SHP77 (cell line): ENCODE measurements around the gene PLCD4.
A peak's percentile ranks its signal among the peaks of the same experiment; 100 is the strongest.

ENCODE experiments used
- DNase-seq, 2 experiments: peaks; one replicate each; lab custom pipeline; 2025; lab: John Stamatoyannopoulos, UW

Gene PLCD4

GRCh38 chr2:218607436-218608115 is at the start of gene PLCD4:
Gene PLCD4, plus strand, starts transcription at chr2:218607899. Its CDS starts 7,841 bp downstream, at chr2:218615740.
- no peak for DNase-seq

DNA sequence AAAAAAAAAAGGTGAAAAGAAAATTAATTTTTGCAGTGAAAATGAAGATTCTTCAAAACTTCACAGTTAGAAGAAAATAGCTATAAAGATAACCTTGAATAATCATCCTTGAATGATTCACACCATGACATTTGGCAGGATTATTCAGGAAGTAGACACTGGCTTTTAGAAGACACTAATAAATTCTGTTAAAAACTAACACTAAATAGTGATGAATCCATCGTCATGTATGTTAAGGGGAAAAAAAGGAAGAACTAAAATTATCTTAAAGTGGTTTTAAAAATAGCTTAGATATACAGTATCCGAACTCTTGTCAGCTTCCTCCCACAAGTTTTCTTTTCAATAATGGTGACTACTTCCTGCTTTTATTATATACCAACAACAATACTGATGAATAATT is 49.8 kb upstream of the PLCD4 start:
- DNase-seq = no peak

- DNase-seq = no peak
Observed at GRCh38 chr2:218558986-218559385, 48.7 kb upstream of the PLCD4 start.

DNA sequence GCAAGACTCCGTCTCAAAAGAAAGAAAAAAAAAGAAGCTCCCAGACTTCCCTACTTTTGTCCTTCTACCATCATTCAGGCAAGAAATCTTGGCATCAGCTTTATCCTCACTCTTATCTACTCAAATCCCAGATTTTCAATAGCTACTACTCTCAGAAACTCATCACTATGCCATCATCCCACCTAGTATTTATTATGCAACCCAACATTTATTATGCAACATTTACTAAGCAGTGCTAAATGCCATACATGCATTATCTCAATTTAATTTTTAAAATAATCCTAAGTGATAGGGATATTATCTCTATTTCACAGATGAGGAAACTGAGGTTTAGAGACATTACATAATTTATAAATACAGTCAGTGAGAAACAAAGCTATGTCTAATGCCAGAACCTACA is 43.6 kb upstream of the PLCD4 start:
- DNase-seq = no peak

DNA sequence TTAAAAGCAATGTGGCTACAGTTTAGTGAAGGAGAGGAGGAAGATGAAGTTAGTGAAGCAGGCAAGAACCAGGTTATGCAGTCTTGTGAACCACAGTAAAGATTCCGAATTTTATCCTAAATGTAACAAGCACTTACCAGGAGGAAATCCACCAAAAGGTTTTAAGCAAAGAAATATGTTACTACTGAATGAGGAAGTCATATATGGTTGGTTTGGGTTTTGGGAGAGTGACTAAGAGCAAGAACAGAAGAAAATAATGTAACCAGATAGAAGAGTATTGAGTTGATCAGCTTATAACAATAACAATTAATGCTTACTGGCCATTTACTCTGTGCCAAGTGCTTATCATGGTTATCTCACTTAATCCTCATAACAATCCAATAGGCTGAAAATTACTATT is 41.4 kb upstream of the PLCD4 start:
- no peak for DNase-seq

DNA sequence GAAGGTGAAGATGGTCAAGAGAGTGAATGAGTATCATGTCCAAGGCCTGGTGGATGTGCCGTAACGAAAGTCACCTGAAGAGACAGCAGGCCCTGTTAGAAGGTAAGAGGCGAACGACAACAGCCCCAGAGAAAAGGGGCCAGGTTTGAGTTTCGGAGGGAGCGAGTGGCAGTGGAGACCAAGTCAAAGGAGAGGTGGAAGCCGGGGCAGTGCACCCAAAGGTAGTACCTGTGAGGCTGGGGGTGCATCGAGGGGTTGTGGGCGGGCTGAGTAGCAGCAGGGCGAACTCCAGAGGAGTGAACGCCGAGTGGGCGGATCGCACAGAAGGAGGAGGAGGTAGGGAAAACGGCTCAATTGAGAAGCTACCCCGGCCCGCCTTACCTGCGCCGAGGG is 39.9 kb upstream of the PLCD4 start:
- DNase-seq = peak in 1 of 2 experiments; percentile 88

GRCh38 chr2:218568190-218569037 is 39.3 kb upstream of the PLCD4 start, which contains the start of the genes CNOT9 and USP37:
Gene CNOT9, plus strand, starts transcription at chr2:218568839. Its CDS starts 116 bp downstream, at chr2:218568955.
Gene USP37, minus strand, starts transcription at chr2:218568351. Its CDS starts 9,698 bp downstream, at chr2:218558653.
- peak; percentile 97 for DNase-seq

- peak in 1 of 2 experiments; percentile 43 for DNase-seq
Observed at GRCh38 chr2:218569038-218569431, 38.7 kb upstream of the PLCD4 start.

DNA sequence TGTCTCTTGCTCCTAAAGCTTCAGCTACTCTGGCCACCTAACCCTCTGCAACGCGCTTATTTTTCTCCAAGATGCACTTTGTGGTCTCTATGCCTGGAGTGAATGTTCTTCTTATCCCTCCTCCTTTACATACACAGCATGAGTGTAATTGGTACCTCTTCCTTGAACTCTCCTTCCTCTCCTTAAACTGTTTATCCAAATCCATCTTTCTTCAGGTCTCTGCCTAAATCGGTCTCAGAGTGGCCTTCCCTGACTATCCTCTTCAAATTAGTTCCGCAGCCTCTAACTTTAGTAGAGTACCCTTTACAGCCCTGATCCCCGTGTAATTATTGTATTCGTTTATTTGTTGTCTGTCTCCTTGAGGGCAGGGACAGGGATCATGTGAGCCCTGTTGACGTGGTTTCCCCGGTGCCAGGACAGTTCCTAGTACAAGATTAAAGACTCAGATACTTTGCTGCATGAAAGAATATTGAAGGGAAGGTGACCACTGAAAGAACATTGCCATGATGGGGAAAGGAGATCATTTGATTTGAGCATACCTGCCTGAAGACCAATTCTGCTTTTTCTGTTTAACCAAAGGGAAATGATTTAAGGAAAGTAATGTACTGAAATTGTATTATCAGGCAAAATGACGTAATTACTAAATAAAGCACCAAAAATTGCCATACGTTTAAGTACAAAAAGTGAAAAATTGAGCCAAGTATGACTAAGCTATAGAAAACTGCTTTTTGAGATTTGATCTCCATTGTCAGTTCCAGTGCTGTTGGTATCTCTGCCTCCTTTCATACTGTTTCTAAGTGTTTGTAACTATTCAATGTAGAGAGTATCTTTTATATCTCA is 37.8 kb upstream of the PLCD4 start:
- no peak for DNase-seq

DNA sequence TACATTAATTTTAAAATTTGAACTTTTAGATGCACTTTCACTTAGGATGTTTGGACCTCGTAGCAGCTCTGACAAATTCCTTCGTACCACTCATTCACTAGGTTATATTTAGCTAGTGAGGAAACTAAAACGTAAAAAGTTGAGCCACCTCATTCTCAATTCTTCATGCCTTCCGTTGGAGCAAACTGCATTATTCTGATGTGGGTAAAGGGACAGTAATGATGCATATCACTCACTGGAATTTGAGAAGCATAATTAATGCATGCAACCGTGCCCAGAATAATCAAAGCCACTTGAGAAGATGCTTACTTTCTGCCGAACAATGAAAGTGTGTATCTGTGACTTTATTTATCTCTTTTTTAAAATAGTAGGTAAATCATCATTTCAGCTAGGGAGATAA is 36.8 kb upstream of the PLCD4 start:
- no peak for DNase-seq

DNA sequence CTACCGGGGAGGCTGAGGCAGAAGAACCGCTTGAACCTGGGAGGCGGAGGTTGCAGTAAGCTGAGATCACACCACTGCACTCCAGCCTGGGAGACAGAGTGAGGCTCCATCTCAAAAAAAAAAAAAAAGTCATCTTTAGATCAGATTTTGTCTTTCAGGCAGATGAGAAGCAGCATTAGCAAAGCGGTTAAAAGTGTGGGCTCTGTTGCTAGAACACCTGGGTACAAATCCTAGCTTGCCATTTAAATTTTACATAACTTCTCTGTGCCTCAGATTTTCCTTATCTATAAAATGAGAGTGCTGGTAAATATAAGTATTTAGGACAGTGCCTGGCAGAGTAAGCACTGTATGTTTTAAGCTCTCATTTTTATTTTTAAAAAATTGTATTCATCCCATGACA is 30.8 kb upstream of the PLCD4 start:
- DNase-seq = no peak

- no peak for DNase-seq
Observed at GRCh38 chr2:218577482-218578220, 30.0 kb upstream of the PLCD4 start.

- DNase-seq = no peak
Observed at GRCh38 chr2:218578272-218578877, 29.3 kb upstream of the PLCD4 start.

GRCh38 chr2:218582076-218582475 is 25.6 kb upstream of the PLCD4 start:
- no peak for DNase-seq

DNA sequence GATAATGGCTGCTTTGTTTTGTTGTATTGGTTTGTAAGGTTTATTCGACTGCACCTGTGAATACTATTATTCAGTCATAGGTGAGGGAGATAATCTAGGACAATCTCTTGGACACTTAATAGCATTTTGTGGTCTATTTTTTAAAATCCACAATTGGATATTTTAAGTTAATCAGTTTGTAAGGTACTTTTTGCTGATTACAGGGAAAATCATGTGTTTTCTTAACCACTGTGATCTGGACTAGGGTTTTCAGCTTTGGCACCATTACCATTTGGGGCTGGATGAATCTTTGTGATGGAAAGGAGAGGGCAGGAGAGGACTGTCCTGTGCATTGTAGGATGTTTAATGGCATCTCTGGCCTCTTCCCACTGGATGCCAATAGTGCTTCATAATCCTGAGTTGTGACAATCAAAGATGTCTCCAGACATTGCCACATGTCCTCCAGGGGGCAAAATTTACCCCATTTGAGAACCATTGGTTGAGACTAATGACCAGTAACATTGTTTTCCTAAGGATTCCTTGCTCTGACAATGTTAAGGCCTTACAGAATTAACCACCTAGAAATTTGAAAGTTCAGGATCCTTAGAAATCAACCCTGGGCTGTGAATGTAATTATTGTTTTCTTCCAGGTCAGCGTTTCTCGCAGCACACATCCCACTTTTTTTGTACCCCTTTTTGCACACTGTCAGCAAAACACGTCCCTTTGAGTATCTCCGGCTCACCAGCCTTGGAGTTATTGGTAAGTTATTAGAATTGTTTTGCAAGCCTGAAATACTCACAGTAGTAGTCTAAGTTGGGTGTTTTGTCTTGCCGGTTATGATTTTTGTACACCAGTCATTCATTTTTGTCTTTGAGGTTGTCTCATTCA is 23.5 kb upstream of the PLCD4 start:
- no peak for DNase-seq

DNA sequence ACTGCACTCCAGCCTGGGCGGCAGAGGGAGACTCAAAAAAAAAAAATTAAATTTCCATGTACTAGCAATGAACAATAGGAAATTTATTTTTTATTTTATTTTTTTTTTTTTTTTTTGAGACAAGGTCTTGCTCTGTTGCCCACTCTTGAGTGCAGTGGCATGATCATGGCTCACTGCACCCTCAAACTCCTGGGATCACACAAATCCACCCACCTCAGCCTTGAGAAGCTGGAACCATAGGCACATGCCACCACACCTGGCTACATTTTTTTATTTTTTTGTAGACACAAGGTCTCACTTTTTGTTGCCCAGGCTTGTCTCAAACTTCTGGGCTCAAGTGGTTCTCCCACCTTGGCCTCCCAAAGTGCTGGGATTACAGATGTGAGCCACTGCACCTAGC is 22.2 kb upstream of the PLCD4 start:
- DNase-seq = no peak

DNA sequence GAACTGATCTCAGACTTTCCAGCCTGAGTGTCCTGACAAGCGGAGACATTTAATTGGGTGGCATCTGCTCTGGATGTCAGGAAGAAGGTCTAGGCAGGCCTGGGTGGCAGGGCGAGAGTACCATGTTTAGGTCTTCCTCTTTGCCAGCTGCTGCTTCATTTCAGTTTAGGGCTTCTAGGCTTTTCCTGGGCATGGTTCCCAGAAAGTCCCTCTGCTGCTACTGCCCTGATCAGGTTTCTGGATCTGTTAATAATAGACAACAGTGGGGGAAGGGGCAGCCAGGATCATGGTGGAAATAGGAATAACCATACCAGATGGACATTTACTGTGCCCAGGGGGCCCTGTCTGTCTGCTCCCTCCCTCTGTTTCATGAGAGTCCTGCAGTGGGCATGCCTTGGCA is 2.3 kb upstream of the PLCD4 start:
- DNase-seq = peak; percentile 32 to 49

- no peak for DNase-seq
Observed at GRCh38 chr2:218615868-218616315, 8.2 kb downstream of the PLCD4 start.

DNA sequence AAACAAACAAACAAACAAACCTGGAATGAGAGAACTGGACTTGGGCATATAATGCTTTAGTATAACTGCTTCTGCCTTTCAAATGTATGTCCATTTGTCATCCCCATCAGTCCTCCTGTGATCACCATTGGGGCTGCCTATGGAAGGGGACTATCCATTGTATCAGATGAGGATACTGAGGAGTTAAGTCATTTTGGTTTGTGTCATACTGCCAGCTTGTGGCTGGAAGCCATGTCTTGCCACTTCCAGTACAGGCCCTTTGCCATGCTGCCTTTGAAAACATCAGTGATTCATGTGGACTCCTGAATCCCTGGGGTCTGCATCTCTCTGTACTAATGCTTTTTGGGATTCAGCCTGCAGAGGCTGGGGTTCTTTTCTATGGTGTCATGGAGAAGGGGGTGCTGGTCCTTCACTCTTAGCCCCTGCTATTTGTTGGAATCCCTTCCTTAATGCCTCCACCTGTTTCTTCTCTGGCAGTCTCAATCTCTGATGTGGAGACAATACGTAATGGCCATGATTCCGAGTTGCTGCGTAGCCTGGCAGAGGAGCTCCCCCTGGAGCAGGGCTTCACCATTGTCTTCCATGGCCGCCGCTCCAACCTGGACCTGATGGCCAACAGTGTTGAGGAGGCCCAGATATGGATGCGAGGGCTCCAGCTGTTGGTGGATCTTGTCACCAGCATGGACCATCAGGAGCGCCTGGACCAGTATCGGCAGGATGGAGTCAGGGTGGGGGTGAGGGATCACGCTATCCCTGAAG is 10.6 kb downstream of the PLCD4 start:
- no peak for DNase-seq
